GM21360 (cell line): ENCODE data around the gene NHLH1.

ENCODE experiments used
- ATAC-seq: cut with Tn5 transposase; IDR thresholded peaks from one replicate; pipeline ENCODE4 v1.9.1; 2021; ENCODE audit warnings: mild to moderate bottlenecking, moderate library complexity; ENCODE audit not compliant: unreplicated experiment

Gene NHLH1

DNA sequence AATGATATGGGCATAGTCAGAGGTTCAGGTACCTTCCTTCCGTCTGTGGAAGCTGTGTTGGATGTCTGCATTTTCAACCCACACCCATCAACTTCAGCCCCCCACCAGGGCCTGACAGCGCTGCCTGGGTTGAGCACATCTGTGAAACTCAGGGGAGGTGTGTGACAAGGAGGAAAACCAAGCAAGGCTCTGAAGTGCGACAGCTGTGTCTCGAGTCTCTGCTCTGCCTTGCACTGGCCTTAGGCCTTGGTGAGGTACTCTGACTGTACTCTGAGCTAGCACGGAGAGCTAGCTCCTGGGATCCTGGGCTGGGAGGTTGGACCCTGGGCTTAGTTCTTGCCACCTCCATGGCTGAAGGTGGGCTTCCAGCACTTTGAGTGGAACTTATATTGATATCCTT, 42.6 kb downstream of the NHLH1 start:
- ATAC-seq, result no peak

DNA sequence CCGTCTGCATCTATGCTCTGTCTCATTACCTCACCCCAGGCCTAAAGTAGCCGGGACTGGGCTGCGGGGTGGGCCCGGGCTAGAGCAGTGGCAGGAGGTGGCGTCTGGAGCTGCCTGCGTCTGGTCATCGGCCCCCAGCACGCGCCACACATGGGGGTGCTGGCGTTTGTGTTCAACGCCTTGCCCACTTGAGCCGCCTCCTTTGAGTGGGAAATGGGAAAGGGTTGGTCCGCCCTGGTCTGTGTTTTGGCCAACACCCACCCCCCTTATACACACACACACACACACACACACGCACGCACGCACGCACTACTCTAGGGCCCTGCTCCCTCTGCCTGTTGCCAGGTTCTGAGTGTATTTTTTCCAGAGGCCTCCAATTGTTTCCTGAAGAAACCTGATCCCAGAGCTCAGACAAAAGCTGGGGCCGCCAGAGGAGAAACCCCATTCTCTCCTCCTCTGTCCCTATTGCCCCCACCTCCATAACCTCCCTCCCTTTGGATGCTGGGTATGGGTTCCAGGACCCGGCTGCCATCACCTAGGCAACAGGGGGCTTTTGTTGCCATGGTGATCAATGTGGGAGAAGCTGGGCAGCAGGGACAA, 43.6 kb downstream of the NHLH1 start:
- no peak for ATAC-seq

DNA sequence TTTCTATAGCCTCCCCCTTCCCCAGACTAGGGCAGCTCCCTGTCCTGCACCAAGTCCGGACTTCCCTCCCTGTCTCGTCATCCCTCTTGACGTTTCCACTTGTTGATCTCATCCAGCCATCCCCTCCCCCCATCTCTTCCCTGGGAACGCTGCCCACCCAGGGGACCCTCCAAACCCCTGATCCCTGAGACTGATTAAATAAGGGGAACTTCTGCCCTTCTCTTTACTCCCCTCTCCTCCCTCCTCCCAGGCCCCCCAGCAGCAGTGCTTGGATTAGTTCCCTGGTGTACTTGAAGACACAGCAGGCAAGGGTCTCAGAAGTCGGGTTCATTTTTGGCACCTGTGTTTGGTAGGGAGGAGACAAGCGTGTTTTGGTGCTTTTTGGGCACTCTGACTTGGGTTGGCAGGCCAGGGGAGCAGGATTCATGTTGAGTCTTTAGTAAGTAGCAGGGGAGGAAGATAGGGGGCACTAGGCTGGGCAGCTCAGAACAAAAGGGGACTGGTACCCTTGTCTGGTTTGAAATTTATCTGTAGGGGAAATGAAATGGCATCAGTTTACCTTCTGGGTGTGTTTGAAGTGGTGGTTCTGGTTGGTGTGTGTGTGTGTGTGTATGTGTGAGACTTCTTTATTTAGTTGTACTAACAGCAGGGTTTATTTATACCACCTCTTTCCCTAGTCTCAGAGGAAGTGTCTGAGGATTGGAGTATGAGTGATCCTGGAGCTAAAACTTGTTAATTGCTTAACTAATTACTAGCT, 44.6 kb downstream of the NHLH1 start:
- no peak for ATAC-seq

DNA sequence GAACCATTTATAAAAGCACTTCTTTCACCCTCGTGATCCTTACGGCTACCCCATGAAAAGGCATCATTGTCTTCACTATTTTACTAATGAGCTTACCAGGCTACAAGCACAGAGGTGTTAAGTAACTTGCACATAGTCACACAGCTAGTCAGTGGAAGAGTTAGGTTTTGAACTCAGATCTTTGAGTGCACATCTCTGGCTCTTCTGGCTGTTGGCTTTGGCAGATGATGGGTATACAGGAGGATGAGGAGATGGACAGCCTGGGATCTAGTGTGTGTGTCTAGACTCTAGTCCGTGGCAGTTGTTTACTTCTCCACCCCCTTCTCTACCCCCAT, 45.1 kb downstream of the NHLH1 start:
- no peak for ATAC-seq

DNA sequence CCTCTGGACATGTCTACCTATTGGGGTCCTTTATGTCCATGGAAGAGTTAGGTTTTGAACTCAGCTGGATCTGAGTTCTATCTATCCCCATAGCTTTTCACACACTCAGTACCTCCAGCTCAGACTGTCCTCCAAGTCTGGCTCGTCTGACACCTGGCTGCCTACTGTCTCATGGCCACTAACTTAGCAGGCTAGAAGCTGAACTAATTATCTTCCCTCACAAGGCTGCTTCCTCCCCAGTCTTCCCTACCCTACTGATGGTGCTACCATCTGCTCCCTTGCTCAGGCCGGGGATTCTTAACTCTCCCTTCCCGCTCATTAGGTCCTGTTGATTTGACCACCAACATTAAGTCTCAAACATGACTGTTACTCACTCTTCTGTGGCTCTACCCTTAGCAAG, 46.8 kb downstream of the NHLH1 start:
- ATAC-seq, result no peak

DNA sequence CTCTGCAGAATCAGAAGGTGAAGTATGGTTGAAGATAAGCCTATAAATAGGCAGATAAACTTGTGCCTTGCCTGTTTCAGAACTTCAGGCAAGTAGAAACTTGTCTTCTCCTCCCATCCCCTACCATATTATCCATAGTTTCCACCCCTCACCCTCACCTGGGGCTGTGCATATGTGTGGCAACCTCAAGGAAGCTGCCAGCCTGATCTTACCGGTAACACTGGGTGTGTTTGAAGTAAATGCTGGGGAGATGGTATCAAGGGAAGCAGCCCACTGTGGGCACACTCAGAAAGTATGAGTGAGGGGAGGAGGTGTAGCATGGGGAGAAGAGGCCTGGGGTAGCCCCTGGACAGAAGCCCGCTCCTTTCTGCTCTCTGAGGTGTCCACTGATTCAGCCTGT, 48.0 kb downstream of the NHLH1 start:
- no peak for ATAC-seq

DNA sequence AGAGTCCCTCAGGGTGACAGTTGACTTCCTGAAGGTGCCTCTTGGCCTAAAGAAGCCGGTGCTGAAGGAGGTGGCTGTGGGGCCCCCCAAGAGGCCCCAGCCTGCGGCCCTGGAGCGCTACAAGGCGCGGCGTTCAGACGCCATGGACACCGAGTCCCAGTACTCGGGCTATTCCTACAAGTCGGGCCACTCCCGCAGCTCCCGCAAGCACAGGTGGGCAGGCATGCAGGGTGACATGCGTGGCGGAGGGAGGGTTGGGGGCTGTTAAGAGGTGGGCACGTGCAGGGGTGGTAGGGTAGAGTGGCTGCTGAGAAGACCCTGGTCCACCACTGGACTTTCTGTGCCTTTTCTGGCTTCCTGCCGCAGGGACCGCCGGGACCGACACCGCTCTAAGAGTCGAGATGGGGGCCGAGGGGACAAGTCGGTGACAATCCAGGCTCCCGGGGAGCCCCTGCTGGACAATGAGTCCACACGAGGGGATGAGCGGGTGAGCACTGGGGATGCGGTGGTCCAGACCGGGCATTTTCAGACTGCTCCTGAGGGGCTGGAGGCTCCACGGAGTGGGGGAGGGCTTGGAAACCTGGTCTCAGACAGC, 48.9 kb downstream of the NHLH1 start:
- no peak for ATAC-seq

DNA sequence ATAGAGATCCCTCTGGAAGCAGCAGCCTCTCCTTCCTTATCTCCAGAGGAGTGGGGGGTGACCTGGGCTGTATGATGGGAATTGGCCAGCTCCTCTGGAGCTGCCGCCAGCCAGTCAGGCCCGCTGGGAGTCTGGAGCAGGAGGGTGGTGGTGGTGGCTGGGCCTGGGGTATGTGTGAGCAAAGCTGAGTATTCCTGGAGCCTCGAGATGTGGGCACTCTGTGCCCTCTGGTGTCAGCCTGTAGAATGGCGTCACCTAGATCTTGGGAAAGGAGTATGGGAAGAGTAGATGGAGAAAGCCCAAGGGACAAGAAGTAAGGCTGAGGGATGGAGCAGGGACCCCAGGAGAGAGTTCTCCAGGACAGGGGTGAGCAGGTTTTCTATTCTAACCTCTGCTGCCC, 49.5 kb downstream of the NHLH1 start:
- ATAC-seq, result no peak

DNA sequence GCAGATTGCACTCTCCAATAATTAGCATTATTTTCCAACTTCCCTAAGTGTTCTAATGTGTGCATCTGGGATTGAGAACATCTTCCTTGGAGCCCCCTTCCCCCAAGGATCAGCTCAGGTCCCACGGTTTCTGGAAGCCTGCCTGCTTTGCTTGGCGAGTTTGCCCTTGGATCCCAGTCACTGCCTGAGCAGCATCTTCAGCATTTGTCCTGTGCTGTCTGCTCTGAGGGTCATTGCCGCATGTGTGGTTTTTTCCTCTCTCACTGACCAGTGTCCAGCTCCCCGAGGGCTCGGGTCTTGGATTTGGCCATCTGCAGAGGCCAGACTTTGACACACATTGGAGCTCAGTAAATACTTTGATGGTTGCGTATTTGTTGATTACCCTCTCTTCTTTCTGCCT, 51.6 kb downstream of the NHLH1 start:
- no peak for ATAC-seq

DNA sequence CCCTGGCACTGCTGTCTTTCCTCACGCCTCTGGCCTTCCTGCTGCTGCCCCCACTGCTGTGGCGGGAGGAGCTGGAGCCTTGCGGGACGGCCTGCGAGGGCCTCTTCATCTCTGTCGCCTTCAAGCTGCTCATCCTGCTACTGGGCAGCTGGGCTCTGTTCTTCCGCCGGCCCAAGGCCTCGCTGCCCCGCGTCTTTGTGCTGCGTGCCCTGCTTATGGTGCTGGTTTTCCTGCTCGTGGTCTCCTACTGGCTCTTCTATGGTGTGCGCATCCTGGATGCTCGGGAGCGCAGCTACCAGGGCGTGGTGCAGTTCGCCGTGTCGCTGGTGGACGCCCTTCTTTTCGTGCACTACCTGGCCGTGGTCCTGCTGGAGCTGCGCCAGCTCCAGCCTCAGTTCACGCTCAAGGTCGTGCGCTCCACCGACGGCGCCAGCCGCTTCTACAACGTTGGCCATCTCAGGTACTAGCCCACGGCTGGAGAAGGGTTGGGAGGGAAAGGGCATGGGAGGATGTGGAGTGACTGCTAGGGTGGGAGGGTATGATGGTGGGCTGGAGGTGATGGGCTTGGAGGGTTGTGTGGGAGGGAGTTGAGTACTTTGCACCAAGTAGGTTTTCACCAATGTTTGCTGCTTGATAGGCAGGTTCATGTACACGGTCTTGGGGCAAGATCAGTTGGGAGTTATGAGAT, 52.4 kb downstream of the NHLH1 start:
- ATAC-seq, result no peak

DNA sequence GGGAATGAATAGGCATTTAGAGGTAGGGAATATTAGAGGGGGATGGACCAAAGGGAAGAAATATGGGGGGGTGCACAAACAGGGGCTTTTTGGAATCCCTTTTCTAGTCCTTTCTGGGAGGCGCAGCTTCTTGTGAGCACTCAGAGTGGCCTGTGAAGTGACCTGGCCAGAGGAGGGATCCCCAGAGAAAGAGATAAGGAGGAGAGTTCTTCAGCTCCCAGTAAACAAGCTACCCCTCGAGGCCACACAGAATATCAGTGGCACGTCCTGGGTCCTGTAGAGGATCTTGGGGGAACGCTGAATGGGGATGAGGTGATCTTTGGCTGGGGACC, 52.9 kb downstream of the NHLH1 start:
- no peak for ATAC-seq

DNA sequence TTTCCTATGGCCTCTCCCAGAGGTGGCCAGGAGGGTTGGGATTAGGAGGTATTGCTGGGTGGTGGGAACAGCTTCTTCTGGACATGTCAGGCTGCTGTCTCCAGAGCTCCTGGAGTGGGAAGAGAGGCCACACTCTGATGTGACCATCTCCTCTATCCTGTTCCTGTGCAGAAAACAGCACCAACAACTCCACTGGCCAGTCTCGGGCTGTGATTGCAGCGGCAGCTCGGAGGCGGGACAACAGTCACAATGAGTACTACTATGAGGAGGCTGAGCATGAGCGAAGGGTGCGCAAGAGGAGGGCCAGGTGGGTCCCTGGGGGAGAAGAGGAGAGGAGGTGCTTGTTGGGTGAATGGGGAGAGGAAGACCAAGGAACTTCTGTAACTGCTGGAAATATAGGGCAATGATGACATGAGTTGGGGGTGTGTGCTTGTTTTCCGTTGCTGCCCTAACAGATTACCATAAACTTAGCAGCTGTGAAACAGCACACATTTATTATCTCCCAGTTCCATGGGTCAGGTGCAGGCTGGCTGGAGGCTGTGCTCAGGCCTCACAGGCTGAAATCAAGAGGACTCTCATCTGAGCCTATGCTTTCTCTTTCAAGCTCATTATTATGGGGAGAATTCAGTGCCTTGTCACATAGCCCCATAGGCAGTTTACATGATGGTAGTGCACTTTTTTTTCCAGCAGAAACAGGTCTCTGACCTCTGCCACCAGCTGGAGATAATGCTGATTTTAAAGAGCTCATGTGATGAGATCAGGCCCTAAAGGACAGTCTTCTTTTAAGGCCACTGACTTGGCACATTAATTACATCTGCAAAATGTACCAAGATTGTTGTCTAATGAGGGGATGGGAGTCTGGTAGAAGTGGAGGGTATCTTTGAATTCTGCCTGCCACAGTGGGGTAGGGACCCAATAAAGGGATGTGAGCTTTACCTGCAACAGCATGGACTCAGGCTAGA, 54.3 kb downstream of the NHLH1 start:
- no peak for ATAC-seq

DNA sequence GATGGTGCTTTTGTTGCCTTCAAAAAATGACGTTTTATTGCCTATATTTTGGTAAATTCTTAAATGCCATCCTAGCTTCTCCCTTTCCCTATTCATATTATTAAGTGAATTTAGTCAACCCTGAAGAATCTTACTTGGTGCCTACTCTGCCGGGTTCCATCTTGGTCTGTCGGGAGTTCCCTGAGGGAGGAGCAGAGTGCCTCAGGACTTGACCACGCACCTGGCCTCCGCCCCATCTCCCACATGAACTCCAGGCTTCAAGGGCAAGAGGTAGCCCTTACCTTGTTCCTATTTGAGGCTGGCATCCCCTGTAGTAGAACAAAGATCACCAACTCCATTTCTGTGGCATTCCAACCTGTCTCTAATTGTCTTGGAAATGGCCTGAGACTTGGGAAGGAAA, 55.0 kb downstream of the NHLH1 start:
- ATAC-seq, result no peak
